Spleen (tissue), 7 donors: ENCODE measurements around the gene MCOLN1.

Experiments used
- POLR2A ChIP-seq, 3 donors: fragments of 450-650 bp; IDR thresholded peaks; one replicate each; pipeline ENCODE4 v1.5.1; 2017; ENCODE audit warnings: antibody characterized with exemption in 3 of 3, mild to moderate bottlenecking in 1 of 3
- POLR2AphosphoS5 ChIP-seq, 3 donors: sonication (generic); formaldehyde crosslinking; IDR thresholded peaks; one replicate each; pipeline ENCODE4 v1.5.1; 2017; ENCODE audit warnings: antibody characterized with exemption in 3 of 3
- TF ChIP-seq, protein P1 (sequence below), 11 experiments: fragments of 200-600 bp in 7 of 11; fragments of 450-650 bp in 4 of 11; sonication (generic) in 4 of 11; IDR thresholded peaks in 8 of 11; conservative IDR thresholded peaks in 3 of 11; 1 replicate in 7 of 11; 2 replicates in 4 of 11; pipeline versions ENCODE4 v1.4.0 to v1.8.0; 2016 to 2021; ENCODE audit warnings: antibody characterized with exemption in 11 of 11, inconsistent platforms in 4 of 11, mild to moderate bottlenecking in 1 of 11
- donor health status: DM: no; HTN: no; CAD: no; lungs with moderate emphysema.
- donor health status: DM: no; HTN: no; CAD: no.
- donor health status: DM: no; HTN: no; CAD: no.

DNA sequence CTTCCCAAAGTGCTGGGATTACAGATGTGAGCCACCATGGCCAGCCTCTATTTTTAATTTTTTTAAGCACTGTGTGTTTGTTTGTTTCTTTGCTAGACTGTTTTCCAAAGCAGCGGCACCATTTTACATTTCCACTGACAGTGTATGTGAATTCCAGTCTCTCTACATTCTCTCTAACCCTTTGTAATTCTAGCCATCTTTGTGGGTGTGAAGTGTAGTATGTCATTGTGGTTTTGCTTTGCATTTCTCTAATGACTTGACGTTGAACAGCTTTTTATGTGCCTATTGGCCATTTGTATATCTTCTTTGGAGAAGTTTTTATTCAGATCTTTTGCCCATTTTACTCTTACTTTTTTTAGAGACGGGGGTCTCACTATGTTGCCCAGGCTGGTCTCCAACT, 24.7 kb downstream of the MCOLN1 start:
- TF ChIP-seq, protein P1, sequence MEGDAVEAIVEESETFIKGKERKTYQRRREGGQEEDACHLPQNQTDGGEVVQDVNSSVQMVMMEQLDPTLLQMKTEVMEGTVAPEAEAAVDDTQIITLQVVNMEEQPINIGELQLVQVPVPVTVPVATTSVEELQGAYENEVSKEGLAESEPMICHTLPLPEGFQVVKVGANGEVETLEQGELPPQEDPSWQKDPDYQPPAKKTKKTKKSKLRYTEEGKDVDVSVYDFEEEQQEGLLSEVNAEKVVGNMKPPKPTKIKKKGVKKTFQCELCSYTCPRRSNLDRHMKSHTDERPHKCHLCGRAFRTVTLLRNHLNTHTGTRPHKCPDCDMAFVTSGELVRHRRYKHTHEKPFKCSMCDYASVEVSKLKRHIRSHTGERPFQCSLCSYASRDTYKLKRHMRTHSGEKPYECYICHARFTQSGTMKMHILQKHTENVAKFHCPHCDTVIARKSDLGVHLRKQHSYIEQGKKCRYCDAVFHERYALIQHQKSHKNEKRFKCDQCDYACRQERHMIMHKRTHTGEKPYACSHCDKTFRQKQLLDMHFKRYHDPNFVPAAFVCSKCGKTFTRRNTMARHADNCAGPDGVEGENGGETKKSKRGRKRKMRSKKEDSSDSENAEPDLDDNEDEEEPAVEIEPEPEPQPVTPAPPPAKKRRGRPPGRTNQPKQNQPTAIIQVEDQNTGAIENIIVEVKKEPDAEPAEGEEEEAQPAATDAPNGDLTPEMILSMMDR (IDR thresholded peaks at IDR 0.05 in 8 of 11, conservative IDR thresholded peaks at IDR 0.05 in 3 of 11) = no peak
- TF ChIP-seq POLR2A (IDR thresholded peaks at IDR 0.05) (no peak), POLR2AphosphoS5 (IDR thresholded peaks at IDR 0.05) (no peak)
